Thoracic aorta (tissue), 2 donors: ENCODE data around the gene LHX5. TPM values are rescaled to one million over a fixed set of nuclear protein-coding genes. Genes with fewer than 3 reads are reported as not detected.
"Not testable (repeated sequence)": the region's sequence is repeated elsewhere in the genome, so short reads cannot be mapped to it uniquely, and the experiment has no call there.

Experiments used
- ATAC-seq: fragments of 150-250 bp; one replicate; pipeline ENCODE4 v1.8.0; 2017; ENCODE audit warnings: low read depth; ENCODE audit not compliant: insufficient number of reproducible peaks, low FRiP score
- DNase-seq: peaks from one replicate; pipeline ENCODE4 v3.0.0-alpha.2; 2020; ENCODE audit warnings: low spot score
- H3K27ac ChIP-seq, 2 donors: fragments of 200-600 bp; sonication (generic); 1 replicate in 1 of 2; 2 replicates in 1 of 2; pipeline ENCODE4 v1.5.1; 2016; ENCODE audit warnings: mild to moderate bottlenecking in 2 of 2, moderate library complexity in 2 of 2
- H3K27me3 ChIP-seq: fragments of 200-600 bp; sonication (generic); replicated peaks from 2 replicates; pipeline ENCODE4 v1.6.0; 2016; ENCODE audit warnings: mild to moderate bottlenecking; ENCODE audit not compliant: insufficient read depth
- H3K36me3 ChIP-seq: fragments of 200-600 bp; sonication (generic); one replicate; pipeline ENCODE4 v1.5.1; 2016
- H3K4me1 ChIP-seq, 2 donors: fragments of 200-600 bp; sonication (generic); 1 replicate in 1 of 2; 2 replicates in 1 of 2; pipeline versions ENCODE4 v1.5.1 to v1.6.0; 2016; ENCODE audit warnings: low read depth in 2 of 2, mild to moderate bottlenecking in 1 of 2; ENCODE audit not compliant: control insufficient read depth in 1 of 2
- H3K4me3 ChIP-seq: fragments of 200-600 bp; sonication (generic); 2 replicates; pipeline ENCODE4 v1.5.1; 2016; ENCODE audit warnings: mild to moderate bottlenecking
- H3K9me3 ChIP-seq: fragments of 200-600 bp; sonication (generic); 2 replicates; pipeline ENCODE4 v1.5.1; 2016
- total RNA-seq, 2 donors: library from RNA; depleted of rRNA; stranded (reverse); fragments of >200 nt; gene quantifications; one replicate each; pipeline versions ENCODE4 v1.1.0 to v1.2.3, GENCODE V29; 2016
- TF ChIP-seq, protein P1 (sequence below): fragments of 200-600 bp; sonication (generic); IDR thresholded peaks from one replicate; pipeline ENCODE4 v1.5.1; 2019; ENCODE audit warnings: antibody characterized with exemption

Gene LHX5
- total RNA-seq, 2 donors from 2014 or later = not detected

GRCh38 chr12:113498490-113498889, 26.8 kb upstream of the LHX5 start:
- Histone ChIP-seq H3K36me3 (no peaks in the 10 kb centered on the region), H3K4me1 (no peaks in the 10 kb centered on the region), H3K27me3 (no peaks in the 10 kb centered on the region), H3K27ac (no peak overlapping the region), H3K4me3 (no peak overlapping the region), H3K9me3 (no peaks in the 10 kb centered on the region)
- TF ChIP-seq, protein P1, sequence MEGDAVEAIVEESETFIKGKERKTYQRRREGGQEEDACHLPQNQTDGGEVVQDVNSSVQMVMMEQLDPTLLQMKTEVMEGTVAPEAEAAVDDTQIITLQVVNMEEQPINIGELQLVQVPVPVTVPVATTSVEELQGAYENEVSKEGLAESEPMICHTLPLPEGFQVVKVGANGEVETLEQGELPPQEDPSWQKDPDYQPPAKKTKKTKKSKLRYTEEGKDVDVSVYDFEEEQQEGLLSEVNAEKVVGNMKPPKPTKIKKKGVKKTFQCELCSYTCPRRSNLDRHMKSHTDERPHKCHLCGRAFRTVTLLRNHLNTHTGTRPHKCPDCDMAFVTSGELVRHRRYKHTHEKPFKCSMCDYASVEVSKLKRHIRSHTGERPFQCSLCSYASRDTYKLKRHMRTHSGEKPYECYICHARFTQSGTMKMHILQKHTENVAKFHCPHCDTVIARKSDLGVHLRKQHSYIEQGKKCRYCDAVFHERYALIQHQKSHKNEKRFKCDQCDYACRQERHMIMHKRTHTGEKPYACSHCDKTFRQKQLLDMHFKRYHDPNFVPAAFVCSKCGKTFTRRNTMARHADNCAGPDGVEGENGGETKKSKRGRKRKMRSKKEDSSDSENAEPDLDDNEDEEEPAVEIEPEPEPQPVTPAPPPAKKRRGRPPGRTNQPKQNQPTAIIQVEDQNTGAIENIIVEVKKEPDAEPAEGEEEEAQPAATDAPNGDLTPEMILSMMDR = no peak
- DNase-seq (no peak), ATAC-seq (no peak)

- H3K4me3 ChIP-seq = no peak overlapping the region
- TF ChIP-seq, protein P1 = no peak
- no peaks in the 10 kb centered on the region for H3K36me3 ChIP-seq
- no peaks in the 10 kb centered on the region for H3K9me3 ChIP-seq
- H3K27me3 ChIP-seq = no peaks in the 10 kb centered on the region
- no peak overlapping the region for H3K27ac ChIP-seq
- no peak for DNase-seq
- no peak for ATAC-seq
- H3K4me1 ChIP-seq = no peaks in the 10 kb centered on the region
These were observed 26.0 kb upstream of the LHX5 start for GRCh38 chr12:113497693-113498092.

DNA sequence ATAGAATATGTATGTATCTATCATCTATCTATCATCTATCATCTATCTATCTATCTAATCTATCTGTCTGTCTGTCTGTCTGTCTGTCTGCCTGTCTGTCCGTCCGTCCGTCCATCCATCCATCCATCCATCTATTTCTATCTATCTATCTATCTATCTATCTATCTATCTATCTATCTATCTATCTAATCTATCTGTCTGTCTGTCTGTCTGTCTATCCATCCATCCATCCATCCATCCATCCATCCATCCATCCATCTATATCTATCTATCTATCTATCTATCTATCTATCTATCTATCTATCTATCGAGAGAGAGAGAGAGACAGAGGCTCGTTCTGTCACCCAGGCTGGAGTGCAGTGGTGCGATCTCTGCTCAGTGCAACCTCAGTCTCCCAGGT, 24.3 kb upstream of the LHX5 start:
- not testable (repeated sequence) for H3K4me3 ChIP-seq, ATAC-seq, H3K27me3 ChIP-seq

GRCh38 chr12:113488322-113488721, 16.7 kb upstream of the LHX5 start:
- Histone ChIP-seq H3K4me3 (no peak overlapping the region), H3K27ac (no peak overlapping the region), H3K4me1 (no peaks in the 10 kb centered on the region), H3K36me3 (no peaks in the 10 kb centered on the region), H3K9me3 (no peaks in the 10 kb centered on the region), H3K27me3 (no peaks in the 10 kb centered on the region)
- no peak for DNase-seq
- TF ChIP-seq, protein P1 = no peak
- no peak for ATAC-seq

More for the DNA sequence above, 24.3 kb upstream of the LHX5 start:
- DNase-seq, H3K27ac ChIP-seq, H3K36me3 ChIP-seq, H3K9me3 ChIP-seq, H3K4me1 ChIP-seq: not testable (repeated sequence)

DNA sequence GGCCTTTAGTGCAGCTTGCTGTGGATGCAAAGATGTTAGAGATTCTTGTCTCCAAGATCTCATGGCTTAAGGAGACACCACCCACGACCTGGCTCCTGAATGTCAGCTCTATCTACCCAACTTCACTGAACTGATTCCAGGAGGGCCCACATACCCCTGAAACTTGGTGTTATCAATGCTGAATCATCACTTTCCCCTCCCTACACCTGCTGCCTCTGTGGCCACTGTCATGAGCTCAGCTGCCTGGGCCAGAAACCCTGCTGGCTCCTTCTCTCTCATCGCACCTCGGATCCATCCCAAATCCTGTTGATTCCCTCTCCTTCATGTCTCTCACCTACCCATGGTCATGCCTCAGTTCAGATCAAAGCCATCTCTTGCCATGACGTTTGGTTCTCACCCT, 15.1 kb upstream of the LHX5 start:
- no peaks in the 10 kb centered on the region for H3K36me3 ChIP-seq
- TF ChIP-seq, protein P1 = no peak
- ATAC-seq = no peak
- H3K4me1 ChIP-seq = no peaks in the 10 kb centered on the region
- H3K9me3 ChIP-seq = no peaks in the 10 kb centered on the region
- DNase-seq = no peak
- H3K4me3 ChIP-seq = no peak overlapping the region
- H3K27ac ChIP-seq = no peak overlapping the region
- H3K27me3 ChIP-seq = no peaks in the 10 kb centered on the region

DNA sequence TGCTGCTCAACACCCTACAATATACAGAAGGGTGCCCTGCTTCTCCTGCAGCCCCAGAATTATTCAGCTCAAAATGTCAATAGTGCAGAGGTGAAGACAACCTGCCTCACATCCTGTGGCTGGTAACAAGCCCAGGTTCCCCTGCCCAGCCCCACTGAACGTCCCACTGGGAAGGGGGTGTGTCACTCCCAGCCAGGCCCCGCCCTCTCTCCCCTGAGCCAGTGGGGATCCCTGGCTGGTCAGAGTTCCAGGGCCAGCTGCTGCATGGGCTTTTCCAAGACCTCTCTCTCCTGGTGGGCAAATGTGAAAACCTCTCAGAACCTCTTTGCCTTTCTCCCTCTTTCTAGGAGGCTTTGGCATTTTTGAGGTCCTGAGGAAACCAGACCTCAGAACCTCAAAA, 13.7 kb upstream of the LHX5 start:
- TF ChIP-seq, protein P1 = no peak
- no peaks in the 10 kb centered on the region for H3K36me3 ChIP-seq
- H3K4me3 ChIP-seq = no peak overlapping the region
- H3K9me3 ChIP-seq = no peaks in the 10 kb centered on the region
- no peak for DNase-seq
- H3K27me3 ChIP-seq = peaks cover 6% of the 10 kb centered on the region
- H3K4me1 ChIP-seq = no peaks in the 10 kb centered on the region
- no peak overlapping the region for H3K27ac ChIP-seq
- ATAC-seq = no peak
